GM15510 (cell line): Measurements from ENCODE around the gene TRAPPC6A.

Source experiments
- POLR2A ChIP-seq: IDR thresholded peaks from 3 replicates; pipeline ENCODE4 v1.6.1; 2011; ENCODE audit warnings: borderline replicate concordance; ENCODE audit not compliant: insufficient read length; ENCODE audit errors: extremely low read depth

TRAPPC6A gene

DNA sequence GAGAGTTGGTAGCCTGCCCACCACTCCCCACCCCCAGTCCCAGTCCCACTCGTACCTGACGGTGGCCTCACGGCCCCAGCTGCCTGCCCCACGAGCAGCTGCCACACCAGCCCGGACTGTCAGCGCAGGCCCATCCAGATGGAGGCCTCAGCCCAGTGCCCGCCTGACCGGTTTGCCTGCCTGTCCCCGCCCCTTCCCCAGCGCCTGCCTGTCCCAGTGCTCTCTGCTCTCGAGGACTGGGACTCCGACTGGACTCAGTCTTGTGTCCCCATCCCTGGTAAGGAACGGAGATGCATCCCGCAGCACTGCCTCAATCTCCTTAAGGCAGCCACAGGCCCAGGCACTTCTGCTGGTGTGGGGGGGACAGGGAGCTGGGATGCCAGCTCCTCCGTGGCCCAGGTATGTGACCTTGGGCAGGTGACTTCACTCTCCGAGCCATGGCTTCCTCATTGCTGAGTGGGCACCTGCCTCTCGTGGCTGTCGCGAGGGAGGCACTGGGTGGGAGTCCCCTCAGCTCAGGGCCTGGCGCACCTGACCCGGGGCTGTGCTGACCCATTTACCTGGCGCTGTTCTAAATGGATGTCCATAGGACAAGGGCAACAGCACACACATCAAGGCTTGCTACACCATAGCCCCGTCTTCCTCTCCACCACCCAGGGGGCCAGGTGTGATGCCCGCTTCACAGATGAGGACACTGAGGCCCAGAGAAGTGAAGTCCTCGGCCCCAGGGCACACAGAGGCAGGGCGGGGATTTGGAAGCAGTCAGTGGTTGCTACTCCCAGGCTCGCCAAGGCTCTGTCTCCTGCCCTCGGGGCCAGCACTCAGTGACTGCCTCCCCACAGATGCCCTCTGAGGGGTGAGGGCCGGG lies 16.9 kb downstream of the TRAPPC6A start, which contains the start of gene NKPD1:
Gene NKPD1, minus strand, starts transcription at position 113 of the 868 bp plus-strand sequence. CDS start 832 bp downstream, outside the sequence.
- TF ChIP-seq POLR2A, result no peak

DNA sequence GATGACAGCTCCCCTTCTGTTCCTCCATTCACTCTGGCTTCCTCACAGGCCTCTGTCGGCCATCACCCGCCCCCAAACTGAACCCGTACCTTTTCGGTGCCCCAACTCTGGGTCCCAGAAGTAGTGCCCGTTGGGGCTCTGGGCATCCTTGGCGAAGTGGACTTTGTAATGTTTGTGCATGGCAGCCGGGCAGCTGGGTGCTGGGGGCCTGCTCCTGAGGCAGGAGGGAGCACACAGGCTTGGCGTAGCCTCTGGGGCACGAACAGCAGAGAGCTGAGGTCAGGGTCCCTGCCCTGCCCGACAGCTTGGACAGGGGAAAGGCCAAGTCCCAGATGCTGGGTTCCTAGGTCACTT lies 18.1 kb downstream of the TRAPPC6A start:
- TF ChIP-seq POLR2A, result no peak

DNA sequence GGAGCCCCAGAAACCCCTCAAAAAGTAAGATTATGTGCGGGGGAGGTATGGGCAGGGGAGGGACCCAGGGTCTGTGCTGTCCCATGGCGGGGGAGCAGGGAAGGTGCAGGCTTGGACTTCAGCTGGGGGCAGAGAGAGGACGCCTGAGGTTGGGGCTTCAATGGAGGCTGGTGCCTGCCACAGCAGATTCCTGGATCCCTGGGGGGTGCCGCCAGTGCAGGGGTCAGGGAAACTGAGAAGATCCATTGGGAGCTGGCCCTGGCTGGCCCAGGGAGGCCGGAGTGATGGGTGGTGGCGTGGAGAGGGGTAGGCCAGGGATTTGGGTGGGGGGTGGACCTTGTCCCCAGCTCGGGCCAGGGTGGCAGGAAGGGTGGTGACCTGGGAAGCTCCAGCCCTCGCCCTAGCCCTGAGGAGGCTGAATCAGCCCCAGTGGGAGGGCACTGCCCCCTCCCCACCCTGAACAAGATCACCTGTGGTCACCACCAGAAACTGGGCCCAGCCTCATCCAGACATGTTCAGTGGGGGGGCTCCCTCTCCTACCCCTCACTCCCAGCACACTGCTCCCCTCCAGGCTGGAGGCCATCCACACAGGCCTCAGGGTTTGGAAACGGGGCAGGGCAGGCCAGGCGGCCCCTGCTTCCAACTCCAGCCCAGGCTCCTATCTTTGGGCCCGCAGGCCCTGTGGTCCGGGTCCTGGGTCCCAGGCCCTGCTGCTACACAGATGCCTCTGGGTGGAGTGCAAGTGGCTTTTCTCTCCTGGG lies 18.6 kb downstream of the TRAPPC6A start:
- no peak for TF ChIP-seq POLR2A

DNA sequence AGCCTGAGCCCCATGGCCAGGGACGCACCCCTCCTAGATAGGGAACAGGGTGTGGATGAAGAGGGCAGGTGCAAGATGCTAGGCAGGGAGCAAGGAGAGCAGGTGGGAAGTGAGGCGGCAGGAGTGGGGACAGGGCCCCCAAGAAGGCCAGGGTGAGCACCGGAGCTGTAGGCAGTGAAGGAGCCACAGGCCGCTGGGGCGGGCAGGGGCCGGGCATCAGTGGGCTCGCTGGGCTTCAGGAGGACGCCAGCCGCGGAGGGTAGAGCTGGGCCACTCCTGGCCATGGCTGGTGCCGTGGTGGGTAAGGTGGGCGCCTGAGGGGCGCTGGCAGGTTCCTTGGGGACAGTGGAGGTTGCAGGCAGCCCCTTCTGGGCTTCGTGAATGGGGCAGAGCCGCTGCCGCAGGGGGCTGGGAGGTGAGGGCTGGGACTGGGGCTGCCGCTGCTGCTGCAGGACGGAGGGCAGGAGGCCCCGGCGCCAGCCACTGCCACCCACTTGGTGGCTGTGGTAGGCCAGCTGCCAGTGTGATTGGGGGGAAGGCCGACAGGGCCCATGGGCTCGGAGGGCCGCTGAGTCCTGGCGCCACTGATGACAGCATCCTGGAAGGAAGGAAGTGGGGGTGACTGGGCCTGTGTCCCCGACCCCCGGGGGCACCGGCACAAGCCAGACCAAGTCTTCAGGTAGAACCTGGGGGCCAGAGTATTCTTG lies 19.4 kb downstream of the TRAPPC6A start:
- no peak for TF ChIP-seq POLR2A

DNA sequence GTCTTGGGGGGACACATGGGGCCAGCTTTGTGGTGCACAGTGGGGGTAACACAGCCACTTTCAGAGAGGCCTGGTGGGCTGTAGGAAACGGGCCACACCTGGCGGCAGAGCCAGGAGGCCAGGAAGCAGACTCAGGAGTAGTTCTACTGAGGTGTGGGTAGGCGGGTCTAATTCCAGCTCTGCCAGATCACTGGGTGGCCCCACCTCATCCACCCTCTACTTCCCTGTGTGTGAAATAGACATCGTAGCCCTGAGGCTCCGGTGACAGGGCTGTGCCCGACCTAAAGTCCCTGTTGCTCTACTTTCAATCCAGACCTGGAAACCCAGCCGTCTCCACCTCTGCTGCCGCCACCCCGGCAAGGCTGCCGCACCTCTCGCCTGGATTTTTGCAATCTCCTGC lies 21.3 kb downstream of the TRAPPC6A start:
- no peak for TF ChIP-seq POLR2A

DNA sequence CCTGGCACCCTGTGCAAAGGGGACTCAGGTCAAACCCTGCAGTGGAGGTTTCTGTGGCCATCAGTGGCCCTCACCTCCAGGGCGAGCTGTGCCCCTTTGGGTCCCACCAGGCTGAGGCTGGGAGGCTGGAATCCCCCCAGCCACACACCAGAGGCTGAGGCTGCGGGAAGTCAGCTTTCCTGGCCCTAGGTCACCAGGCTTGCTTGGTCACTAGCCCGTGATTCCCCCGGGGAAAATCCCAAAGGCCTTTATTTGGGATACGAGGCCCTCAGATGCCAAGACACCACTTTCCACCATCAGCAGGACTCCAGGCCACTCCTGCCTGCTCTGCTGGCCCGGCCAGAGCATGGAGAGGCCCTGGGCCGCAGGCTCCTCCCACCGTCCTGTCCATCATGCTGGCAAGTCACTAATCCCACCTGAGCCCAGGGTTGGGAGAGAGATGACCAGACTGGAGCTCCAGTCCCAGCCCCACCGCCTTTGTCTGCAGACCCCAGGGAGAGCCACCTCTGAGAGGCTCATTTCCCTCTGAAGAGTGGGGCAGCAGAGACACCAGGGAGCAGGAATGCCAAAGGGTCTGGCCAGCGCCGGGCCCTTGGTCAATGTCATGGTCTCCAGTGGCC lies 21.9 kb downstream of the TRAPPC6A start:
- TF ChIP-seq POLR2A, result no peak

DNA sequence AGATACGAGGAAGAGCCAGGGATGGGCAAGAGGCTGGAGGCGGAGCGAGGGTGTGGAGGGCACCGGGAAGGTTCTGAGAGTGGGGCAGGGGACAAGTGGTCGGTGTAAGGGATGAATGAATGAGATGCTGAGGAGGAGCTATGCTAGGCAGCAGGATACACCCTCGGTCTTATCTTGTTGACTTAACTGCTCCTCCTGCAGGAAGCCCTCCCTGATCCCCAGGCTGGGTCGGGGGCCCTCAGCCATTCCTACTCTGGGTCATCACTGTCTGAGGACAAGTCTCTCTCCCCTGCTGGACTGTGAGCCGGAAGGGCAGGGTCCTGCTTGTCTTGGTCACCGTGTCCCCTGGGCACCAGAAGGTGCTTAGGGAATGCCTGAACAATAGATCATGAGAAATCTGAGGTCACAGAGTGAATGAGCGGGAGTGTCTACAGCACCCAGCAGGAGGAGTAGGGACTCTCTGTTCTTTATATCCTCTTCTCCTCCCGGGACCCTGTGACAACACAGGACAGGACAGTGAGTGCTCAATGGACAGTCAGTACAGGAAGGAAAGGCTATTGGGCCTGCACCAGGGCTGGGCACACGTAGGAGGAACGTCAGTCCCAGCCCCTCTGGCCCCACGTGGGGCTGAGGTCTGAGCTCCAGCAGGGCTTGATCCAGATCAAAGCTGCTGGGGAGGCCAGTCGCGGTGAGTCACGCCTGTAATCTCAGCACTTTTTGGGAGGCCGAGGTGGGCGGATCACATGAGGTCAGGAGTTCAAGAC lies 23.8 kb downstream of the TRAPPC6A start:
- no peak for TF ChIP-seq POLR2A

DNA sequence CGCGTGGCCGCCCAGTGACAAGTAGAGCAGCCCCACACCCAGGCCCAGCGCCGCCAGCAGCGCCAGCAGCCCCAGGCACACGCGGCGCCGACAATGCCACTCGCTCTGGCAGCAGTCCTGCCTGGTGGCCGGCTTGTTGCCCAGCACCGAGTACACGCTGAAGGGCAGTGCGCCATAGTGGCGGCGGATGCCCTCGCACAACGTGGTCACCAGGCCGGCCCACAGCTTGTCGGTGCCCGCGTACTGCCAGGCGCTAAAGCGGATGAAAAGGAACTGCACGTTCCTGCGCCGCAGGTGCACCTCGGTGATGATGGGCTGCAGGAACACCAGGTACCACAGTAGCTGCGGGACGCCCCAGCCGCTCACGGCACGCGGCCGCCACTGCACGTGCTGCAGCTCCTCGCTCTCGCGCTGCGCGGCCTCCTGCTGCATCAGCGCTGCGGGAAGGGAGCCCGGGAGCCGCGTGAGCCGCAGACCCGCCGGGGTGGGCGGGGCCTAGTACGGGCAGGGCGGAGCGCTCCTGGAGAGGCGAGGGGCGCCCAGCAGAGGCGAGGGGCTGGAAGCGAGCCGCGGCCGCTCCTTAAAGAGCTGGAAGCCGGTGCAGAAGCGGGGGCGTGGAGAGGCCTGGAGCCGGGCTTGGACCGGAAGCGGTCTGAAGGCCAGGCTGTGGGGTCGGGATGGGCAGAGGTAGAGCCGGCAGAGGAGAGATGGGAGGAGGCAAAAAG lies 24.5 kb downstream of the TRAPPC6A start:
- TF ChIP-seq POLR2A, result no peak

DNA sequence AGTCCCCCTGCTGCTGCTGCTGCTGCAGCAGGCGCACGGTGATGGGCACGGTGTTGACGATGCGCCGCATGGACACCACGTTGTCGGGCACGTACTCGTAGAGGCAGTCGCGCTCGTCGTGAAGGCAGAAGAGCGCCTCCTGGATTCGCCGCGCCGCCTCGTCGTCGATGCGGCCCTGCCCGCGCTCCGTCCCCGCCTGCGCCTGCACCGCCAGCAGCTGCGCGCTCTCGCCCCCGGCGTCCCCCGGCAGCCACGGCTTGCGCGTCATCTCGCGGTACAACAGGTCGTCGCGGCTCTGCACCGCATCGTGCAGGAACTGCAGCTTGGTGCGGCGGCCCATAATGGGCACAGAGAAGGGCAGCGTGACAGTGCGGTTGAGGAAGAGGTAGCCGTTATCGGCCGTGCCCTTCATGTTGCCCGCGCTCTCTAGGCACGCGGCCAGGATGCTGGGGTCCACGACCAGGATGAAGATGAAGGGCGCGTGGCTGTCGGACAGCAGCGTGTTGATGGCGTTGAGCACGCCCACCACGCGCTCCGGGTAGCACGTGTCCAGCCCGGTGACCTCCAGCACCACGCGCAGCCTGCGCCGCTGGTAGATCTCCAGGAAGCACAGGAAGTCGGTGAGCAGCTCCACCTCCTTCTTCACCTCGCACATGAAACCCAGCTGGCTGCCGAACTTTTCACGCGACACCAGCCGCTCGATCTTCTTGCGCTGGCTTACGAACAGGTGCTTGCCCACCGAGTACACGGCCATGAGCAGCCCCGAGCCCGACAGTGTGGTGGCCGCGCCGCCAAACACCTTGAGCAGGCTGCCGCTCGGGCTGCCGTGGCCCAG lies 25.3 kb downstream of the TRAPPC6A start:
- TF ChIP-seq POLR2A, result no peak

DNA sequence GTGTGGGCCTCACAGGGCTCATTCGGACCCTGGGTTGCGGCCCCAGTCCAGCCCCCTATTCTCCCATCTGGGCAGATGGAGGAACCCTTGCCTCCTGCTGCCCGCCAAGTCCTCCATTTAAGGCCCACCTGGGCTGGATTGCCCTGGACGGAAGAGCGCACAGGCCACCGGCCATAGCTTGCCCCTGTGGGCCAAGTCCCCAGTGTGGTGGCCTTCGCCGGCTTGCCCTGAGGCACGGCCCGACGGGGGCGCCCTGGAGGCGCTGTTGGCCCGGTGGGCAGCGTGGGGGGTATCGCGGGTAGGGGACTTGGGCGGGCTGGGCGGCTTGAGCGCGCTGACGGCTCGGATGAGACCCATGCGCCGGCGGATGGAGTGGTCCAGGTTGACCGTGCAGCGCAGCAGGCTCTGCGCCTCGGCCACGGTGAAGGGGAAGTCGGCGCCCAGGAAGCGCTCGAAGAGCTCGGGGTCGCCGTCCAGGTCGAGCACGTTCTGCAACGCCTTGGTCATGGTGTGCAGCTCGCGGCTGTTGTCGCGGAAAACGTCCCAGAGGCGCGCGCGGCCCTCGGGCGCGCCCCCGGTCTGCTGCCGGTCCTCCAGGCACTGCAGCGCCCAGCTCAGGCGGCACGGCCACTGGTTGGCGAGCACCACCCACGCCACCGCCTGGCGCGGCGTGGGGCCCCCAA lies 26.1 kb downstream of the TRAPPC6A start:
- no peak for TF ChIP-seq POLR2A

DNA sequence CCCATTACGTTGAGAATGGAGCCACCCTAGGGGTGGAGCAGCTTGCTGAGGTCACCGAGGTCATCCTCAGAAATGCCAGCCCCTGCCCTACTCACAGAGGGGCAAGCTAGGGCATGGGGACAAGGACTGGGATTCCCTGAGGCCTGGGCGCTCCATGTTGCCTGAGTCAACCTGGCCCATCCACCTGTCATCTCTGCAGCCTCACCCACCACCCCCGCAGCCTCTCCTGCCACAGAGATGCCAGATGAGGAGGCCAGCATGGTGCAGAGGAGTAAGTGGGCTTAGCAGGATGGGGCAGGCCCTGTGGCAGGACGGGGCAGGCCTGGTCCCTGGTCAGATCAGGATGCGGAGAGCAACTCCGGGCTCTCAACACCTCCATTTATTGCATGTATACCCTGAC lies 26.7 kb downstream of the TRAPPC6A start:
- TF ChIP-seq POLR2A, result no peak

DNA sequence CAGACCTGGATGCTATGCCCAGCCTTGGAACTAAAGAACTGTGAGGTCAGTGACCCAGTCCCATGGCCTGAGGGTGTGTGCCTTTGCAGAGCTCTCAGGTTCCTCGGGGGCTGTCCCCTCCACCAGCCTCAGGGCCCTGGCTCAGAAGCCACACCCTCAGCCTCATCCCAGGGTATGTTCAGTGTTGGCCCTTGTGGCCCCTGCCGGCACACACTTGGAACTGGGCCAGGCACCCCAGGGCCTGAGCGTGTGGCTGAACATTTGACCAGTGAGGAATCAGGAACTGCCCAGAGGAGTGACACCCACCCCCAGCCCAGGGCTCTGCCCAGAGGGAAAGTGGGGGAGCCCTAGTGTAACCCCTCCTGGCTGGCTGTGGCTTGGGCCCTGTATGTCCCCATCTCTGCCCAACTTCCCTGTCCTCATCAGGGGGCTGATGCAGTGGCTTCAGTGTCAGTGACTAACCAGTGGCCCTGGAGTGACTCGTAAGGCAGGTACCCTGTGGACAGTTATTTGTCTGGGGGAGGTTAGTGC lies 27.2 kb downstream of the TRAPPC6A start:
- TF ChIP-seq POLR2A, result no peak
